ENCODE results near the gene GCAT. TPM values are rescaled to one million over a fixed set of nuclear protein-coding genes. Genes with fewer than 3 reads are reported as not detected.

Gene GCAT
- total and polyA plus RNA-seq, 2 of the 13 experiments (the other 11 are each of a cell fraction or from before 2014, with no cell fraction given), result 28.0 to 50.3 TPM

DNA sequence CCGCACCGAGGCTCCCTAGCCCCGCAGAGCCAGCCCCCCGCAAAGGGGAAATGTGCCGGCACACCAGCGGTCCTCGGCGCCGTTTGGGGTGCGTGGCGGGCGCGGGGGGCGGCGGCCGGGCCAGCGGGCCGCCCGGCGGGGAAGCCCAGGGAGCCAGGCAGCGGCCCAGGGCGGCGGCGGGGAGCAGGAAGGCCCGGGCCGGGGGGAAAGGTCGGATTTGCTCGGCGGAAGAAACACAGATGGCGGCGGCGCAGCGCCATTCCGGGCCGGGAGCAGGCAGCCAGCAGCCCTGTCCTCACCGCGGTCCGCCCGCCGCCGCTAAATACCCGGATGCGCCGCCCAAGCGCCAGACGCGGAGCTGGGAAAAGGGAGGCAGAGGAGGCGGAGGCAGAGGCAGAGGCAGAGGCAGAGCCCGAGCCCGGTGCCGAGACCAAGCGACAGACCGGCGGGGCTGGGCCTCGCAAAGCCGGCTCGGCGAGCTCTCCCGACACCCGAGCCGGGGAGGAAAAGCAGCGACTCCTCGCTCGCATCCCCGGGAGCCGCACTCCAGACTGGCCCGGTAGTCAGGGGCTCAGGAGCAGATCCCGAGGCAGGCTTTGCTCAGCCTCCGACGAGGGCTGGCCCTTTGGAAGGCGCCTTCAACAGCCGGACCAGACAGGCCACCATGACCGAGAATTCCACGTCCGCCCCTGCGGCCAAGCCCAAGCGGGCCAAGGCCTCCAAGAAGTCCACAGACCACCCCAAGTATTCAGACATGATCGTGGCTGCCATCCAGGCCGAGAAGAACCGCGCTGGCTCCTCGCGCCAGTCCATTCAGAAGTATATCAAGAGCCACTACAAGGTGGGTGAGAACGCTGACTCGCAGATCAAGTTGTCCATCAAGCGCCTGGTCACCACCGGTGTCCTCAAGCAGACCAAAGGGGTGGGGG, 2.6 kb upstream of the GCAT start (continued):
- TF ChIP-seq KMT2B (CRISPR knock-in tag; IDR thresholded peaks at IDR 0.05) (peak; percentile 37; the same call in 1 of the 2 replicates), NR2F6 (IDR thresholded peaks at IDR 0.05) (no peak), NR2F6 (CRISPR knock-in tag; IDR thresholded peaks at IDR 0.05) (peak; percentile 78), RFXANK (CRISPR knock-in tag; IDR thresholded peaks at IDR 0.05) (no peak), ARHGAP35 (CRISPR knock-in tag; IDR thresholded peaks at IDR 0.05; ENCODE audit: borderline replicate concordance) (peak; percentile 66; the same call in 1 of the 2 replicates), DNMT3B (CRISPR knock-in tag; conservative IDR thresholded peaks at IDR 0.05) (peak; percentile 24; the same call in 1 of the 2 replicates), SSRP1 (CRISPR knock-in tag; IDR thresholded peaks at IDR 0.05) (peak; percentile 84; the same call in 1 of the 2 replicates), POLR2AphosphoS5 (IDR thresholded peaks at IDR 0.05; ENCODE audit: low read depth, low read length) (peak; percentile 98), SP4 (CRISPR knock-in tag; IDR thresholded peaks at IDR 0.05) (peak; percentile 48; the same call in 1 of the 2 replicates), SP2 (CRISPR knock-in tag; IDR thresholded peaks at IDR 0.05) (peak; percentile 47), ZNF333 (CRISPR knock-in tag; IDR thresholded peaks at IDR 0.05; ENCODE audit: borderline replicate concordance) (peak; percentile 66; the same call in 1 of the 2 replicates), ZNF451 (CRISPR knock-in tag; IDR thresholded peaks at IDR 0.05) (0 out of 2 replicates have a peak, but pooled peaks have one; percentile 40), ZNF292 (CRISPR knock-in tag; IDR thresholded peaks at IDR 0.05; ENCODE audit: borderline replicate concordance, low read depth) (no peak), MLLT10 (CRISPR knock-in tag; IDR thresholded peaks at IDR 0.05) (peak; percentile 86), ZNF329 (CRISPR knock-in tag; IDR thresholded peaks at IDR 0.05; ENCODE audit: low read depth) (peak; percentile 75), CBFB (CRISPR knock-in tag; IDR thresholded peaks at IDR 0.05) (peak; percentile 54; the same call in 1 of the 2 replicates), ZSCAN31 (CRISPR knock-in tag; IDR thresholded peaks at IDR 0.05; ENCODE audit: low read depth) (peak; percentile 75; the same call in 1 of the 2 replicates), ZFP37 (CRISPR knock-in tag; IDR thresholded peaks at IDR 0.05; ENCODE audit: borderline replicate concordance) (peak; percentile 24; the same call in 1 of the 2 replicates), HHEX (CRISPR knock-in tag; IDR thresholded peaks at IDR 0.05) (no peak), BHLHE40 (IDR thresholded peaks at IDR 0.05; ENCODE audit: low read length) (peak; percentile 50; the same call in 1 of the 2 replicates), SALL1 (CRISPR knock-in tag; IDR thresholded peaks at IDR 0.05) (peak; percentile 88), NFE2L2 (IDR thresholded peaks at IDR 0.05; ENCODE audit: low read length) (no peak), POLR2G (IDR thresholded peaks at IDR 0.05; ENCODE audit: low read depth, low read length) (peak; percentile 98), CC2D1A (CRISPR knock-in tag; IDR thresholded peaks at IDR 0.05) (no peak), SPEN (CRISPR knock-in tag; IDR thresholded peaks at IDR 0.05; ENCODE audit: low read depth) (peak; percentile 89), JARID2 (CRISPR knock-in tag; IDR thresholded peaks at IDR 0.05; ENCODE audit: insufficient replicate concordance) (peak; percentile 41), TCF7L2 (IDR thresholded peaks at IDR 0.05; ENCODE audit: low read depth, low read length) (no peak), HOXA9 (CRISPR knock-in tag; IDR thresholded peaks at IDR 0.05; ENCODE audit: borderline replicate concordance) (no peak; the same call in 1 of the 2 replicates)
- TF ChIP-seq, protein P1, sequence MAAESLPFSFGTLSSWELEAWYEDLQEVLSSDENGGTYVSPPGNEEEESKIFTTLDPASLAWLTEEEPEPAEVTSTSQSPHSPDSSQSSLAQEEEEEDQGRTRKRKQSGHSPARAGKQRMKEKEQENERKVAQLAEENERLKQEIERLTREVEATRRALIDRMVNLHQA (CRISPR knock-in tag; IDR thresholded peaks at IDR 0.05), result no peak
- TF ChIP-seq, protein P2, sequence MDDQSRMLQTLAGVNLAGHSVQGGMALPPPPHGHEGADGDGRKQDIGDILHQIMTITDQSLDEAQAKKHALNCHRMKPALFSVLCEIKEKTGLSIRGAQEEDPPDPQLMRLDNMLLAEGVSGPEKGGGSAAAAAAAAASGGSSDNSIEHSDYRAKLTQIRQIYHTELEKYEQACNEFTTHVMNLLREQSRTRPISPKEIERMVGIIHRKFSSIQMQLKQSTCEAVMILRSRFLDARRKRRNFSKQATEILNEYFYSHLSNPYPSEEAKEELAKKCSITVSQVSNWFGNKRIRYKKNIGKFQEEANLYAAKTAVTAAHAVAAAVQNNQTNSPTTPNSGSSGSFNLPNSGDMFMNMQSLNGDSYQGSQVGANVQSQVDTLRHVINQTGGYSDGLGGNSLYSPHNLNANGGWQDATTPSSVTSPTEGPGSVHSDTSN (CRISPR knock-in tag; IDR thresholded peaks at IDR 0.05; ENCODE audit: borderline replicate concordance), result no peak
- TF ChIP-seq, protein P3, sequence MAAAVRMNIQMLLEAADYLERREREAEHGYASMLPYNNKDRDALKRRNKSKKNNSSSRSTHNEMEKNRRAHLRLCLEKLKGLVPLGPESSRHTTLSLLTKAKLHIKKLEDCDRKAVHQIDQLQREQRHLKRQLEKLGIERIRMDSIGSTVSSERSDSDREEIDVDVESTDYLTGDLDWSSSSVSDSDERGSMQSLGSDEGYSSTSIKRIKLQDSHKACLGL (CRISPR knock-in tag; IDR thresholded peaks at IDR 0.05), result peak; percentile 71; the same call in 1 of the 2 replicates
